ENCODE results near the gene CHEK1. TPM values are rescaled to one million over a fixed set of nuclear protein-coding genes. Genes with fewer than 3 reads are reported as not detected.
"Not testable (repeated sequence)": the region's sequence is repeated elsewhere in the genome, so short reads cannot be mapped to it uniquely, and the experiment has no call there.

Gene CHEK1
- total RNA-seq, 1 donor from 2014 or later = 23.1 TPM

GRCh38 chr11:125692887-125693286 is 67.9 kb downstream of the CHEK1 start:
- Mint-ChIP-seq H3K9me3 (ENCODE audit: unreplicated experiment) (no peaks in the 10 kb centered on the region), H3K27ac (ENCODE audit: unreplicated experiment) (no peak overlapping the region), H3K4me1 (ENCODE audit: low read depth, unreplicated experiment) (no peaks in the 10 kb centered on the region), H3K36me3 (ENCODE audit: unreplicated experiment) (no peaks in the 10 kb centered on the region), H3K27me3 (ENCODE audit: unreplicated experiment) (peaks cover 7% of the 10 kb centered on the region), H3K4me3 (ENCODE audit: unreplicated experiment) (no peak overlapping the region)
- TF ChIP-seq, protein P1, sequence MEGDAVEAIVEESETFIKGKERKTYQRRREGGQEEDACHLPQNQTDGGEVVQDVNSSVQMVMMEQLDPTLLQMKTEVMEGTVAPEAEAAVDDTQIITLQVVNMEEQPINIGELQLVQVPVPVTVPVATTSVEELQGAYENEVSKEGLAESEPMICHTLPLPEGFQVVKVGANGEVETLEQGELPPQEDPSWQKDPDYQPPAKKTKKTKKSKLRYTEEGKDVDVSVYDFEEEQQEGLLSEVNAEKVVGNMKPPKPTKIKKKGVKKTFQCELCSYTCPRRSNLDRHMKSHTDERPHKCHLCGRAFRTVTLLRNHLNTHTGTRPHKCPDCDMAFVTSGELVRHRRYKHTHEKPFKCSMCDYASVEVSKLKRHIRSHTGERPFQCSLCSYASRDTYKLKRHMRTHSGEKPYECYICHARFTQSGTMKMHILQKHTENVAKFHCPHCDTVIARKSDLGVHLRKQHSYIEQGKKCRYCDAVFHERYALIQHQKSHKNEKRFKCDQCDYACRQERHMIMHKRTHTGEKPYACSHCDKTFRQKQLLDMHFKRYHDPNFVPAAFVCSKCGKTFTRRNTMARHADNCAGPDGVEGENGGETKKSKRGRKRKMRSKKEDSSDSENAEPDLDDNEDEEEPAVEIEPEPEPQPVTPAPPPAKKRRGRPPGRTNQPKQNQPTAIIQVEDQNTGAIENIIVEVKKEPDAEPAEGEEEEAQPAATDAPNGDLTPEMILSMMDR (IDR thresholded peaks at IDR 0.05; ENCODE audit: partially characterized antibody, unreplicated experiment) = no peak
- DNase-seq = no peak

GRCh38 chr11:125694951-125695350 is 70.0 kb downstream of the CHEK1 start:
- H3K27me3 Mint-ChIP-seq (ENCODE audit: unreplicated experiment) = peaks cover 4% of the 10 kb centered on the region
- DNase-seq = no peak
- H3K27ac Mint-ChIP-seq (ENCODE audit: unreplicated experiment) = no peak overlapping the region
- H3K4me3 Mint-ChIP-seq (ENCODE audit: unreplicated experiment) = no peak overlapping the region
- peaks cover 6% of the 10 kb centered on the region for H3K36me3 Mint-ChIP-seq (ENCODE audit: unreplicated experiment)
- H3K4me1 Mint-ChIP-seq (ENCODE audit: low read depth, unreplicated experiment) = no peaks in the 10 kb centered on the region
- TF ChIP-seq, protein P1 (IDR thresholded peaks at IDR 0.05; ENCODE audit: partially characterized antibody, unreplicated experiment) = no peak
- H3K9me3 Mint-ChIP-seq (ENCODE audit: unreplicated experiment) = no peaks in the 10 kb centered on the region

DNA sequence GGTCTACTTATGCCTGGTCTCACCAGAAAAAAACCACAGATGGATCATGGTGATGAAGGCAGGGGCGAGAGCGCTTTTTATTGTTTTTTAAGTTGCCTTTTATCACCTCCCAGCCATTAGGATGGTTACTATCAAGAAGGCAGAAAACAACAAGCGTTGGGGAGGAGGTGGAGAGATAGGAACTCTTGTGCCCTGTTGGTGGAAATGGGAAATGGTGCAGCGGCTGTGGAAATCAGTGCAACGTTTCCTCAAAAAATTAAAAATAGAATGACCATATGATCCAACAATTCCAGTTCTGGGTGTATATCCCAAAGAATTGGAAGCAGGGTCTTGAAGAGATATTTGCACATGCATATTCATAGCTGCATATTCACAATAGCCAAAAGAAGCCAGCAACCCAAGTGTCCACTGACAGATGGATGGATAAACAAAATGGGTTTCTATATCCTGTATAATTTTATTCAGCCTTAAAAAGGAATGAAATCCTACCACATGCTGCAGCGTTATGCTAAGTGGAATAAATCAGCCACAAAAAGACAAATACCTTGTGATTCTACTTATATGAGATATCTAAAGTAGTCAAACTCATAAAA is 76.2 kb downstream of the CHEK1 start:
- no peaks in the 10 kb centered on the region for H3K27me3 Mint-ChIP-seq (ENCODE audit: unreplicated experiment)
- H3K27ac Mint-ChIP-seq (ENCODE audit: unreplicated experiment) = no peak overlapping the region
- no peak overlapping the region for H3K4me3 Mint-ChIP-seq (ENCODE audit: unreplicated experiment)
- peaks cover 6% of the 10 kb centered on the region for H3K36me3 Mint-ChIP-seq (ENCODE audit: unreplicated experiment)
- no peak for DNase-seq
- H3K4me1 Mint-ChIP-seq (ENCODE audit: low read depth, unreplicated experiment) = peaks cover 5% of the 10 kb centered on the region
- TF ChIP-seq, protein P1 (IDR thresholded peaks at IDR 0.05; ENCODE audit: partially characterized antibody, unreplicated experiment) = no peak
- peaks cover 4% of the 10 kb centered on the region for H3K9me3 Mint-ChIP-seq (ENCODE audit: unreplicated experiment)

DNA sequence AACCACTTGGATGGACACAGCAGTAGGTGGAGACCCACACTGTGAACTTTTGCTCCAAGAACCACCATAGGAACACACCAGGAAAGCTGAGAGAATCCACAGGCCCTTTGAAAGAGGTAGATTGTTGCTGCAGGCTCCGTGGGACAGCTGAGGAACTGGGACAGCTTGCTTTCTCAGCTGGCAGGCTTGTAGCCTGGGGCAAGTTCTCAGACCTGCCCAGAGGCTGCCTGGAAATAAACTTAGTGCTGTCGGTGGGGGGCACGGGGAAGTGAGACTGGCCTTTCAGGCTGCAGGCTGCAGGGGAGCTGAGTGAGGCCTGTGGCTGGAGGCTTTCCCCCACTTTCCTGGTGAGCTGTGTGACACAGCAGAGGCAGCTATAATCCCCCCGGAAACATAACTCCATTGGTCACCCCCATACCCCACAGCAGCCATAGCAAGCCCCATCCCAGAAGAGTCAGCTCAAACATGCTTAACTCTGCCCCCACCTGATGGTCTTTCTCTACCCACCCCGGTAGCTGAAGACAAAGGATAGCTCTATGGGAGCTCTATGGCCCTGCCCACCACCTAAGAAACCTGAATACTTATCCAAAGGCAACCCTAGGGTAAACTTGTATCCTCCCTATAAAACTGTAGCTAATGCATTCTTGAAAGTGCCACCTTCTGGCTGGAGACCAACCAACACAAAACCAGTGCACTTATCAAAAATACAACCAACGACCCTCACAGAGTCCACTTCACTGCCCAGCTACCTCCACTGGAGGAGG is 77.1 kb downstream of the CHEK1 start:
- Mint-ChIP-seq H3K9me3 (ENCODE audit: unreplicated experiment) (peaks cover 4% of the 10 kb centered on the region), H3K4me1 (ENCODE audit: low read depth, unreplicated experiment) (peaks cover 5% of the 10 kb centered on the region), H3K4me3 (ENCODE audit: unreplicated experiment) (no peak overlapping the region), H3K36me3 (ENCODE audit: unreplicated experiment) (peaks cover 6% of the 10 kb centered on the region), H3K27ac (ENCODE audit: unreplicated experiment) (no peak overlapping the region), H3K27me3 (ENCODE audit: unreplicated experiment) (no peaks in the 10 kb centered on the region)
- TF ChIP-seq, protein P1 (IDR thresholded peaks at IDR 0.05; ENCODE audit: partially characterized antibody, unreplicated experiment) = no peak
- DNase-seq = peak; percentile 20

DNA sequence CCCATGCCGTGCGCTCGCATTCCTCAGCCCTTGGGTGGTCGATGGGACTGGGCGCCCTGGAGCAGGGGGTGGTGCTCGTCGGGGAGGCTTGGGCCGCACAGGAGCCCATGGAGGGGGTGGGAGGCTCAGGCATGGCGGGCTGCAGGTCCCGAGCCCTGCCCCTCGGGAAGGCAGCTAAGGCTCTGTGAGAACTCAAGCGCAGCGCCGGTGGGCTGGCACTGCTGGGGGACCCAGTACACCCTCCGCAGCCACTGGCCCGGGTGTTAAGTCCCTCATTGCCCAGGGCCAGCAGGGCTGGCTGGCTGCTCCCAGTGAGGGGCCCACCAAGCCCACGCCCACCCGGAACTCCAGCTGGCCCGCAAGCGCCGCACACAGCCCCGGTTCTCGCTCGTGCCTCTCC is 79.7 kb downstream of the CHEK1 start:
- not testable (repeated sequence) for H3K36me3 Mint-ChIP-seq (ENCODE audit: unreplicated experiment); H3K27me3 Mint-ChIP-seq (ENCODE audit: unreplicated experiment); H3K9me3 Mint-ChIP-seq (ENCODE audit: unreplicated experiment); H3K27ac Mint-ChIP-seq (ENCODE audit: unreplicated experiment); H3K4me1 Mint-ChIP-seq (ENCODE audit: low read depth, unreplicated experiment); H3K4me3 Mint-ChIP-seq (ENCODE audit: unreplicated experiment); DNase-seq
